GM19395 (cell line): ENCODE measurements around the gene FSCN2.

ENCODE experiments used
- ATAC-seq: cut with Tn5 transposase; IDR thresholded peaks from one replicate; pipeline ENCODE4 v1.9.1; 2021; ENCODE audit warnings: mild to moderate bottlenecking, moderate library complexity; ENCODE audit not compliant: unreplicated experiment

Gene FSCN2

DNA sequence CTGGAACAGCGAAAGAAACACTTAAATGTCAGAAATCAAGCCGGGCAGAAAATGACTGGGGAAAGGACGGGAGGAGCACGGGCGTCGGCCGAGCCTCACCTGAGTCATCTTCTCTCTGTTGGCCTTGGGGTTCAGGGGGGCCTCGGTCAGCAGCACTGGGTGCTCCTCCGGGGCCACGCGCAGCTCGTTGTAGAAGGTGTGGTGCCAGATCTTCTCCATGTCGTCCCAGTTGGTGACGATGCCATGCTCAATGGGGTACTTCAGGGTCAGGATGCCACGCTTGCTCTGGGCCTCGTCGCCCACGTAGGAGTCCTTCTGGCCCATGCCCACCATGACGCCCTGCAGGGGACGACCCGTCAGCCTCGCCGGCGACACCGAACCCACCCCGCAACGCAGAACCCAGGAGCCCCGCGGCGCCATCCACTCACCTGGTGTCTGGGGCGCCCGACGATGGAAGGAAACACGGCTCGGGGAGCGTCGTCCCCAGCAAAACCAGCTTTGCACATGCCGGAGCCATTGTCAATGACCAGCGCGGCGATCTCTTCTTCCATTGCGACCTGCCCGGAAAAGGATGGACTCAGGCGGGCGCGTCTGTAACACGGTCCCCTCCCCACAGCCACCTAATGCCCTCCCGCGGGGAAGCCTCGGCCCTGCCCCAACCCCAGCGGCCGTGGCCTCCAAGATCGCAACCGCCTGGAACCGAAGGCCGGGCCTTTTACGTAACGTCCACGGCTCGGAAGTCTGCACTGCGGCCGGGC, 16.2 kb upstream of the FSCN2 start:
- ATAC-seq, result peak; percentile 8

DNA sequence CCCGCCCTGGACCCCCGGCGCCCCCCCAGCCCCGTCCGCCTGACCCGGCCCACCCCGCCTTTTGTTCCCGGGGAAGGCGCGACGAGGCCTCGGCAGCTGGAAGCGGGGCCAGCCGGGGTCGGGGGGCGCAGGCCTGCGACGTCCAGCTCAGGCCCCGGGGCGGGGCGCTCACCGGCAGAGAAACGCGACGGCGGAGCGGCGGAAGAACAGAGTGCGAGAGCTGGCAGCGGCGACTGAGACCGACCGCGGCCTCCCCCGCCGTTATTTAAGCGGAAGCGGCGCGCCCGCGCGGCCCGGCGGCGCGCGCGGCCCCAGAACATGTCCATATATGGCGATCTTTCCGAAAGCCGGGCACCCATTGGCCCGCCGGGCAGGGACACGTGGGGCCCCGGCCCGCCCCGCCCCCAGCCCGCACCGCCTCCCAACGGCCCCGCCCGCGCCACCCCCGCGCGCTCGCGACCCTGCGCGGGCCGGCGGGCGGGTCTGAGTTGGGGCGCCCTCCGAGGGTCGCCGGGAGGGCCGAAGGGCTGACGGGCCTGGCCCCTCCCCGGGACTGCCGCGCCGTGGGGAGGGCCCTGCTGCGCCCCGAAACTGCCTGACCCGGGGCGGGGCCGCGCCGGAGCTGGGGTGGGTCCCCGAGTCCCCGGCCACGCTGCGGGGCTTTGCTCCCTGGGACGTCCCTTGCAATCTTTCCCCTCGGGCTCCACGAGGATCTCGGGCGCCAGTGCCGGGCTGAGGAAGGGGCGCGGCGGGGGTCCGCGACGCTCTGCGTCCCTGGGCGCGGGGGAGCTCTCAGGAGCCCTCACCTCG, 15.4 kb upstream of the FSCN2 start, which contains the start of gene ACTG1:
ACTG1 (minus strand) TSS at position 238 of the 810 bp plus-strand sequence. CDS start 445 bp downstream, outside the sequence.
- peak; percentile 38 for ATAC-seq

DNA sequence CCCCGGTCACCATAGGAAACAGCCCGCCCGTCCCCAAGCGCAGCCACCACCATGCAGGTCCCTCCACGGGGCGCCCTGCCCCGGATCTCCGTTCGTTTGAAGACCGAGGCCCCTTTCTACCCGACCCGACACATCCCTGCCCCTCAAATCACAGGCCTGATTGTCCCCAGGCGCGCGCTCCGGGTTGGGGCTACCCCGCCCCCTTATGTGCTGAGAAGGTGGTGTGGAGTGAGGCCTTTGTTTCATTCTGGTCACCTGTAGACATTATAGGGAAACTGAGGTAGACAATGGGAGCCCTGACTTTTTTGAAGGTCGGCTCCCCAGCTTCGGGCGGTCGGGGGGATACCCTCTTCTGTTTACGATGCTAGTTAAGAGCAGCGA, 14.8 kb upstream of the FSCN2 start:
- ATAC-seq, result no peak

DNA sequence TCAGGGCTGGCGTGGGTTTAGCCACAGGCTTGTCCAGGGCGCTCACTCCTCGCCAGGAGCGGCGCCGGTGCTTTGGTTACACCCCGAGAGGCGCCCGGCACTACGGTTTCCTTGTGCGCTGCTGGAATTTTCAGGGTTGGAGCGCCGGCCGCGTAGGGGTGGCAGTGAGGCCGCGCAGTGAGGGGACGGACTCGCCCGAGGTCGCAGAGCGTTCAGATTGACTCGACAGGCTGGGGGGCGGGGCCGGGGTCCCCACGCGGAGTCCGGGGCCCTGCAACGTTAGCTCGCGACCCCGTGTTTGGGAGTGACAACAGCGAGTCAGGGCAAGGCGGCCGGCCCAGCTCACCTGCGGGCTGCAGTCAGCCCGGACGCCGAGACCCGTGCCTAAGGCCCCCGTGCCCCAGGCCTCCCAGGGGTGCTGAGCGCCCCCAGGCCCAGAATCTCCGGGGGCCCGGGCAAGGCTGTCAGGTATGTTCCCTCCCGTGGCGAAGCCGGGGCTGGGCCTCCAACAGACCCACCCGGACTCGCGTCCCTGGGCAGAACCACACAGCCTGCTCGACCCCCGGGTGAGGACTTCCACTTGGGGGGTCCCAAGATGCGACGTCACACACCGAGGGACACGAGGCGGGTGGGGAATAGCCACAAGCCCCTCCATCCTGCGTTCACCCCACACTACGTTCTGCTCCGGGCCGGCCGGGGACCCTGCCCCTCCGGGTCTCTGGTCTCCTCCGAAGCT, 14.3 kb upstream of the FSCN2 start:
- ATAC-seq, result no peak

DNA sequence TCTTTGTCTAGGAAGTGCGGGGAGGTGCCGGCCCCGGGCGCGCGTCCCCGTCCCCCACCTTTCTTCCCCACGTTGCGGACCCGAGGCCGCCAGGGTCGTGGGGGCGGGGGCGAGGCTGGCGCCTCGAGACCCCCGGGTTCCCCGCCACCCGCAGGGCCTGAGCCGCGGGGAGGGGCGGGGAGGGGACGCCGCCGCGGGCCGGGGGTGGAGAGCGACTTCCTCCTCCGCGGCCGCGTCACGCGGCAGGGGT, 13.8 kb upstream of the FSCN2 start:
- ATAC-seq, result no peak

DNA sequence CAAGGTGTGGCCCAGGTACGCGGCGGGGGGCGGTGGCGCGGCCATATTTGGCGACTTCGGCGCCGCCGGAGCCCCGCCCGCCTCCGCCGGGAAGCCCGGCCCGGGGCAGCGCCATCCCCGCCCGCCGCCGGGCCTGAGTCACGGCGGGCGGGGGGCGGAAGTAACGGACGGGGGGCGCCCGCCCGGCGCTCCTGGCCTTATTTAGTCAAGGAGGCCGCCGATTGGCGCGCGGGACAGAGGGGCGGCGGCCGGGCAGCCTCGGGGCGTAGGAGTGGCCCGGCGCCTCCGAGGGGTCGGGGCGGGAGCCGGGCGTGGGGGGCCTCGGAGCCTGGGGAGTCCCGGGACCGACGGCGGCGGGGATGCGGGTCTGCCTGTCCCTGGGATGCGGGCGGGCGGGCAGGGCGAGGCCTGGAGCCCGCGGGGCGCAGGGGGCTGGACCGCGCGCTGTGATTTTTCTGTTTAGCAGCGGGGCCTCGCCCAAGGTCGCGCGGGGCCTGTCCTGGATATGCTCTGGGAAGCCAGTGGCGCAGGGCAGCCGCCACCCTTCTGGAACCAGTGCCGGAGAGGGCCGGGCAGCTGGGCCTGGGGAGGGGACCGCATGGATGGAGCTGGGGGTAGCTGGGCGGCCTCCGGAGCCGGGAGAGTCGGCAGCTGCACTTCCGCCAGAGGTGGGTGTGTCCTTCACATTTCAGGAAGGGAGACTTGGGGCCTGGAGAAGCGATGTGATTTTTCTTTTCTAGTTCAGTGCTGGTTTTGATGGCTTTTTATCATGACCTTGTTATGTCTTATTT, 13.2 kb upstream of the FSCN2 start:
- no peak for ATAC-seq

DNA sequence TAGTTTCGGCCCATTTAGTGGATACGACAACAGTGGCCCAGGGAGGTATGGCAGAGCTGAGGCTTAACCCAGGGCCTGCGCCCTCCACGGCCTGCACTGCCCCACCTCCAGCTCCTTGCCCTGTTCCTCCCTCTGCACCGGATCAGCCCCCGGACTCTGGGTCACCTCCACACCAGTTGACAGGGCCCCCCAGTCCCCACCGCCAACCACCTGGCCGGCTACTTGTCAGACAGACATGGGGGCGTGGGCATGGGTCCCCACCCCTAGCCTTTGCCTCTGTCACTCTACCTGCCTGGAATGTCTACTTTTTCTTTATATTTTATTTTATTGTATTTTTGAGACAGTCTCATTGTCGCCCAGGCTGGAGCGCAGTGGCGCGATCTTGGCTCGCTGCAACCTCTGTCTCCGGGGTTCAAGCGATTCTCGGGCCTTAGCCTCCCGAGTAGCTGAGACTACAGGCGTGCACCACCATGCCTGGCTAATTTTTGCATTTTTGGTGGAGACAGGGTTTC, 12.6 kb upstream of the FSCN2 start:
- no peak for ATAC-seq

DNA sequence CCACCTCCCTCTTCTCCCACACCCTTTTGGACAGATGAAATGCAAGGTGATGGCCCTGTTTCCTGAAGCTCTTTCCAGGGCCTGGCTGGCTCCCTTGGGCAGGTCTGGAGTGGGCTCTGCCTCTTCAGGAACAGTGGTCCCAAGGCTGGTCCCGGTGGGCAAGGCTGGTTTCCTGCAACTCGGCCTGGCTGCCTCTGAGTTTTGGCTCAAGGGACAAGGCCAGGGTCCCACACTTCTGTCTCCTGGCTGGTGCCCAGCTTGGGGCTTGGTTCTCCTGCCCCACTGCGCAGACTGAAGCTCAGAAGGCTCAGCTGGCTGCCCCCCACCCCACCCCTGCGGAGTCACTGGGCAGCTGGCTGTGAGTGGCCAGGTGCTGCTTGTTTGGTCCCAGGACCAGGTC, 11.7 kb upstream of the FSCN2 start:
- no peak for ATAC-seq

DNA sequence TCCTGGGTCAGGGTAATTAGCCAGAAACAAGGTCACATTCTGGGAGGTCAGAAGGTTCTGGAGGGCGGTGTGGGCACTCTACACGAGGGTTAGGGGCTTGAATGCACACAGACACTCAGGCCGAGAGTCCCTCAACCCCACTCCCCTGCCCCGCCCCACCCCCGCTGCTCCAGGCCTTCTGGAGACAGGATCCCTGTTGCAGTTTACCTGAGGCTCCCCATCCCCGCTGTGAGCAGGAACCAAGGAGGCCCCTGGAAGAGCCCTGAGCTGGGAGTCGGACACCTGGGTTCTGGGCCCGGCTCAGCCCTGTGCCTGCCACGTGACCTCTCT, 11.2 kb upstream of the FSCN2 start:
- no peak for ATAC-seq

DNA sequence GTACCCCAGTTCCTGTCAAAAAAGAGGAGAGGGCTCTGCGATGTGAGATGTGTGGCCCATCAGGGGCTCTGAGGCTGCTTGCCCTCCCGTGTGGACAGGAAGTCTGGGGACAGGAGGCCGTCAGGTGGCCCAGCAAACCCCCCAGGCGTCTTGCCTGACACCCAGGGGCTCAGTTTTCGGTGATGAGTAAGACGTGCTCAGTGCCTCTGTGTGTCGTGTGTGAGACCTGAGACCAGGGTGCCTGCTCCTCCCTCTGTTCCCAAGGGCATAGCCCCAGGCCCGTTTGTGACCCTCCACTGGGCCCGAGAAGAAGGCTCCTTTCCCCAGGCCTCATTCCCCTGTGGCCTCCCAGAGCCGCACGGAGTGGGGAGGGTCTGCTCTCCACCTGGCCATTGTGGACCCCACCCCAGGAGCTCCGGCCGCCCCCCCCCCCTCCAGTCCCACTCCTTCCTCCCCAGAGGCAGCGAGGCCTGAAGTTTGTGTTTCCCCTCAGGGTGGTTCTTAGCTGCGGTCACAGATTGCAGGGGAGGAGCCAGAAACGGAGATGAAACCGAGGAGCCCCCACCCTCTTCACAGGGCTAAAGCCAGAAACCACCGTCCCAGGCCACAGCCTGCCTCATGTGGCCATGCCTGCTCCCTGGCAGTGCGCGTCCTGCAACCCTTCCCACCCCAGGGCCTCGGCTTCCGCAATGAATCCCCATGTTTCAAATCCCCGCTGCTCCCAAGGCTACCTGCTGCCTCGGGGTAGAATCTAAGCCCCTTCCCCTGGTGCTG, 10.7 kb upstream of the FSCN2 start:
- peak; percentile 30 for ATAC-seq

DNA sequence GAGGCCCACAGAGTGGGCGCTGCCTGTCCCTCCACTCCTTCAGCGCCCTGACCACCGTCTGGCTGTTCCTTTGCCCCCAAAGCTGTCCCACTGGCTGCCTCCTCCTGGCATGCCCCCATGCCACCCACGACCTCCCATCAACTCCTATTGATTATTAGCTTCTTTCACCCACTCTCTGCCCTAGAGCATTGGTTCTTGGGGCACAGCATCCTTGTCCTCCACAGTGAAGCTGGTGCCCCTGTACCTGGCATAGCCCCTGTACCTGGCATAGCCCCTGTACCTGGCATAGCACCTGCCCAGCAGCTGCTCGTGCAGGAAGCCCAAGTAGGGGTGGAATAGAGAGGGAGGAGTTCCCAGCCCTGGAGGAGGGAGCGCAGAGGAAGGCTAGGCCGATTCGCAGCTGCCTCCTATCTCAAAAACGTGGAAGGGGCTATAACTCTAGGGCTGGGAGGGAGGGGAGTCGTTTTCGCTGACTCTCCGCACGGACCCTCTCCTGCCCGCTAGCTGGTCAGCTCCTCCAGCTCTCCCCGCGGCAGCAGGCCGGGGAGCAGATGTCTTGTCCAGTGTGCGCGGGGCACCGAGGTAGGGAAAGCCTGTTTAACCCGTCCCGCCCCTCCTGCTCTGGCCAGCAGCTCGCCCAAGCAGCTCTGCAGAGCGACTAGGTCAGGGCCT, 9.9 kb upstream of the FSCN2 start:
- ATAC-seq, result no peak

DNA sequence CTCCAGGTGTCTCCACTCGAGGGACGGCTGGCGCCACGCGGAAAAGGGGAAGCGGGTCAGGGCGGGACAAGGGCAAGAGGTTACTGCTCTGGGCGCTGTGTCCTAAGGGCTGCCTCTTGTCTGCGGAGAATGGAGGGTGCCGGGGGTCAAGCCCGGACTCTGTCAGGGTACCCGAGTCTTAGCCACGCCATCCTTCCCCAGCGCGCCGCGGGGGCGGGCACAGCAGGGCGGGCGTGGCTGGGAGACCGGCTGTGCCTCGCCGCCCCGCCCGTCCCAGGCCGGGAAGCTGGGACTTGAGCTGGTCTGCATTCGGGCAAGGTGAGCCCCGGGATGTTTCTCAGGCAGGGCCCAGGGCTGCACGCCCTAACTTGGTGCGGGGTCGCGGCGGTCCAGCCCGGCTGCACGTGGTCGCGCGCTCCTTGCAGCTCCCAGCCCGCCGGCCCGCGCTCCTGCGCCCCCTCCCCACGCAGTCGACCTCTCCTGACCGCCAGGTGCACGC, 9.3 kb upstream of the FSCN2 start:
- no peak for ATAC-seq

DNA sequence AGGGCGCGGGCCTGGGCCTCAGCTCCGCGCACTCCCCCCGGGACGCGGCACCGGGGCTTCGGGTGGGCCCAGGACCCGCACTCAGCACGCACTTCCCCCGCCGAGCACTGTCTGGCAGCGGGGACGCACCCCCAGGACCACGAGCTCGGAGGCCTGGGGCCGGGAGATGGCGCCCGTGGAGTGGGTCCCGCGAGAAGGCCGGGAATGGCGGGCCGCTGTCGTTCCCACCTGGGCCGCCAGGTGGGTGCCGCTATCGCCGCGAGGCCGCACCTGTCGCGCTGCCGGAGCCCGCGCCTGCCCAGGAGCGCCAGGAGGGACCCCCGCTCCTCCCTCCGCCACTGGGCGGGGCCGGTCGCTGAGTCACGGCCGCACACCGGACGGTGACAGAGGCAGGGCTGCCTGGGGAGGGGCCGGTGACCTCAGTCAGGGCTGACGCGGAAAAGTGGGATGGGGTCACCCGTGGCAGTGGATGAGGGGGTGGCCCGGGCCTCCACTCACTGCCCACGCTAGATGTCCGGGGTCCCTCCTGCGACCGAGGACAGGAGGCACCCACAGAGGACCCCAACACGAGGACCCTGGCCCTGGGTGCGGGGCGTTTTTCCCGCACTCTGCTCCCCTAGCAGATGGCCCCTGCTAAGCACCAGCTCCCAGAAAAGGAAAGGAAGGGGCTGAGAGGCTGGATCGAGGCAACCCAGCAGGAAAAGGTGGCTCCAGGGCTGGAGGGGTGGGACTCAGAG, 8.7 kb upstream of the FSCN2 start:
- ATAC-seq, result no peak

DNA sequence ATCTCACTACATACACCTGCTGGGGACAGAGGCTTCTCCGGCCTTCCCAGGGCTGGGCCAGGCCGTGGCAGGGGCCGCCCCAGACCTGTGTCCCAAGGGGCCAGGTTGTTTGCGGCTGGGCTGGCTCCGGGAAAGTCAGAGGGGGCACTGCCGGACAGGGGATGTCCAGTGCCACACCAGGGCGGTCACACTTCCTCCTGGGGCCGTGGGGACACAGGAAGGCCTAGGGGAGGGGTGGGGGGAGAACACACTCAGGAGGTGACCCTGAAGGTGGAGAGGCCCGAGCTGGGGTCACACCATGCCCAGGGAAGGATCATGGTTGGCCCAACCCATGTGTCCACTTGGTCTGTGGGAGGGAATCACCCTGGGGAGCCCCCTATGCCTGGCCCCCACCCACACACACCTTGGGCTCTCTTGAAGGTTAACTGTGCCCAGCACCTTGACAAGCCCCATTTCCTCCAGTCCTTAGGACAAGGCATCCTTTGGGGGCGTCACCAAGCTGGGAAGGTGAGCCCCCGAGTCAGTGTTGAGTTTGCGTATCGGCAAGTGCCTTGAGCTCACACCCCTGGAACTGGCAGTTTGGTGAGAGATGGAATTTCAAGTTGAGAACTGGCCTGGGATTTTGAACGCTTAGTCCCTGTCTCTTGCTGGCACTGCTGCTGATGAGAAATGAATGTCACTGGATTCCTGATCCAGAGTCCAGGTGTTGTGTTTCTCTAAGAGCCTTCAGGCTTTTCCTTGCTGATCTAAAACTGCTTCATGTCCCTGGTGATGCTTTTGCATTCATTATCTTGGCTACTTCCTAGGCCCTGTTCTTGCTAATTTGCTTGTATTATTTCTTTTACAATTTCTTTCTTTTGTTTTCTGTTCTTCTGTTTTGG, 7.9 kb upstream of the FSCN2 start:
- no peak for ATAC-seq

DNA sequence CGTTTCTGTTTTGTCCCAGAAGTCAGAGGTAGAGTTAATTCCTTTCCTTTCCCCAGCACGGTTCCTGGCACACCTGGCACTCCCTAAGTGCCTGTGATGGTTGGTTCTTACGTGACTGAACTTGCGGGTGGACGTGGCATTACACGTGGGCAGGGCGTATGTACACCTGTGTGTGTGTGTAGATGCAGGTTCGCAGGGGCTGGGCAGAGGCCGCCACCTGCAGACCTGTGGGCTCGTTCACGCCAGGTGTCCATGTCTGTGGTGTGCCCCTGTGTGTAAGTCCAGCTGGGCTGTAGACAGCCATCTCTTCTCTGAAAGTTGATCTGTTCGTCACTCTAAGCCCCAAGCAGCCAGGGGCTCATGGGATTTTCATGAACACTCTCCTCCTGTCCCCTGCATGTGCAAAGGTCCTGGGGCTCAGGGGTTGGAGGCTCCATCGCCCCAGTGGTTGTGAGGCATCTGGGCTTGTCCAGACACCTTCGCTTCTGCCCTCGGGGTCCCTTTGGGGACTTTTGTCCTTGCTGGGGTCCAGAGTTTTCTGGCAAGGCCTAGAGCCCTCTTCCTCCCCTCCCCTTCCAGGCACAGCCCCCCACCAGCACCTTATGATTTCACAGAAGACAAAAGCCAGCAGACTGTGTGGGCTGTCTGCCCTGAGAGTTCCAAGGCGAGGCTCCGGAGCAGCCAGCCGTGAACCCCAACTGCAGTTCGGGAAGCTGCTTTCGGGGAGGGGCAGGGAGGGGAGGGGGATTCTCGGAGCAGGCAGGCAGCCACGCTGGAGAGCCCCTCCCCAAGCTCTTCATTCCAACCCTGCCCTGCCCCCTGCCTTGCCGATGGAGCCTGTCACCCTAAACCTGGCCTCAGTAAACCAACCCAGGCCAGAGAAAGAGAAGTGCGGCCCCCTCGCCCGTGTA, 5.4 kb upstream of the FSCN2 start:
- no peak for ATAC-seq

DNA sequence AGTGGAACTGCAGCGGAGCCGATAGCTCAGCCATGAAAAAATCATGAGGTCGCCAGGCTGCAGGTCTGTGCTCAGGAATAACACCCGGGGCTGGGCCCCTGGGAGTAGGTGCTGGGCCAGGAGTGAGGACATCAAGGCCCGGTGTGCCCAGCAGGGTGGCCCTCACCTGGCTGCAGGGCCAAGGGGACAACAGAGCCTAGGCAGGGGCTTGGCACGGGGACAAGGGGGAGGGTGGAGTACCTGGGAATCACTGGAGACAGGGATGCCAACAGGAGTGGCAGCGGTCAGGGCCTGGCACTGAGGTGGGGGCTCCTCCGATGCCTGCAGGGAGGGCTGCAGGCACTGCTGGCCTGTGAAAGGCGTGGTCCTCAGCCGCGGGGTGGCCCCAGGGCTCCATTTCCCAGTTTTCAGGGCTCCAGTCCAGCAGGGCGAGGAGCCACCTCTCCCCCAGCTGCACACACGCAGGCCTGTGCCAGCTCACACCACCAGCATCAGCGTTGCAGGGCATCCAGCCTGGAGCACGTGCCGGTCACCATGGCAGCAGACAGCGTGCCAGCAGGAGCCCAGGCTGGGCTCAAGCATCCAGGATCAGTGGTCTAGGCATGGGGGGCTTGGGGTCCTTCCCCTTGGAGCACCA, 4.7 kb upstream of the FSCN2 start:
- no peak for ATAC-seq
